Middle frontal gyrus (tissue), 1 donor: ENCODE data around the gene TTLL5.
"Not testable (repeated sequence)": the region's sequence is repeated elsewhere in the genome, so short reads cannot be mapped to it uniquely, and the experiment has no call there.

Experiments used
- DNase-seq: peaks from one replicate; pipeline ENCODE4 v3.0.0-alpha.2; 2015; ENCODE audit warnings: low spot score; ENCODE audit errors: extremely low spot score

The TTLL5 gene

DNA sequence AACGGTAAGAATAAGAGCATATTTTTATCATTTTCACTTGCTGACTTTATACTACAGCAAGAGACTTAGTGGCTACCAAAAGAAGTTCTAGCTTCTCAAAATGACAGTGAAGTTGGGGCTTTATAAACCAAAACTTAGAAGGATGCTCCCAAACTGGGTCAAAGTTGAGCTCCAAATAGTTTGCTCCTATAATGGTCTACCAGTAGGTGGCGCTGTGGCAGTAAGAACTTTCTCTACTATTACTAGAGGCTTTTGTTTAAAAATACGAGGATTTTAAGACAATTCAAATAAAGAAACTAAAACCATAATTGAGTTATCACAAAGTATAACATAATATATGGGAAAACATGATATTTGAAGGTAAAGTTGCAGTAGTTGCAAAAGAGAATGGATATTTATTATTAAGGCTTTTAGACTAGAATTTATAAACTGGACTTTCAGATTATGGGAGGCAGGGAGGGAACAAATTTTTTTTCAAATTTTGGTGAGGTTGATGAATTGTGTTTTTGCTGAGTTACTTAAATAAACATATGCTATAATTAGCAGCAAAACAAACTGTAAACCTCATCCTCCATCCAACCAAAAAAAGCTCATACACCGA lies 245.7 kb downstream of the TTLL5 start:
- DNase-seq: peak; percentile 45

- no peak for DNase-seq
Measured at GRCh38 chr14:75907756-75908359, 246.8 kb downstream of the TTLL5 start.

GRCh38 chr14:75909630-75910029 lies 248.6 kb downstream of the TTLL5 start:
- DNase-seq: no peak

DNA sequence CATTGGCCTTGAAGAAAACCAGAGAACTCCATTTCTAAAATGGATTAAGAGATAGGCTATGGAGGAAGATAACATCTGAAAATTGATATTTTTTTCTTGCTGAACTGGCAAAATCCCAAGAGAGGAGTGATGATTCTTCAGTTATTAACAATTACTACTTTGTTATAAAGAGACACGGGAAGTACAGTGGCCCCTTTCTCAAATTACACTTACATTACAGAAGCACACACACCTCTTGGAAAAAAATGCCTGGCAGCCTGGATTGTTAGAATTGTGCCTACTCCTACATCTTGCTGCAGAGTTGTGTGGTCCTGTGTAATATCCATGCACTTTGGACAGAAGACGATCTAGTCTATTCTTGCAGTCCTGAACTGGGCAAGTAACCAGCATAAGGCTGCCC lies 249.0 kb downstream of the TTLL5 start:
- DNase-seq: no peak

- DNase-seq: no peak
Measured at GRCh38 chr14:75911883-75912282, 250.8 kb downstream of the TTLL5 start.

GRCh38 chr14:75913183-75913582 lies 252.1 kb downstream of the TTLL5 start:
- no peak for DNase-seq

- no peak for DNase-seq
Measured at GRCh38 chr14:75915045-75915444, 254.0 kb downstream of the TTLL5 start.

DNA sequence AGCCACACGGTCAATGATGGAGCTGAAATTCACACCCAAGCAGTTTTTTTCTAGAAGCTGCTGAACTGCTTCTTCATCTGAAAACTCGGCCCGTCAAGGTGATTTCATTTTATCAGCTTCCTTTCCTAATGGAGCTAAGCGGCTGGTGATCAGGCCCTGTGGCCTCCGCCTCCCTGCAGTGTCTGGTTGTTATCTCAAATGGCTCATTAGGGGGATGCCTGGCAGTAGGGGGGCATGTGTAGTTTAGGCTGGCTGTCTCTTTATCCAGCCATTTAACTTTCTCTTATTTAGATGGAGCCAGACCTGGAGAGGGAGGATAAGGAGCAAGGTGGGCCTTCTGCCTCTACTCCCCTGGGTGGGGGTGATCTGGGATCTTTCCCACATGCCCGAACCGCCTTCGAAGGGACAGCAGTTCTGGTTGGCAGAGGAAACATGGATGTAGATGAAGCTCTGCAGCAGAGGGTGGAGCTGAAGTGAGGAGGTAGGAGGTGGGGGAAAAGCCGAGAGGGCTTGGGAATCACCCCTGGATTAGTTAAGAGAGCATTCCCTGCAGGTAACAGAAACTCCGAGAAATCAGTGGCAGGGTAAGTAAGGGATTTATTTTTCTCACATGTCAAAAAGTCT lies 256.4 kb downstream of the TTLL5 start:
- DNase-seq: no peak

DNA sequence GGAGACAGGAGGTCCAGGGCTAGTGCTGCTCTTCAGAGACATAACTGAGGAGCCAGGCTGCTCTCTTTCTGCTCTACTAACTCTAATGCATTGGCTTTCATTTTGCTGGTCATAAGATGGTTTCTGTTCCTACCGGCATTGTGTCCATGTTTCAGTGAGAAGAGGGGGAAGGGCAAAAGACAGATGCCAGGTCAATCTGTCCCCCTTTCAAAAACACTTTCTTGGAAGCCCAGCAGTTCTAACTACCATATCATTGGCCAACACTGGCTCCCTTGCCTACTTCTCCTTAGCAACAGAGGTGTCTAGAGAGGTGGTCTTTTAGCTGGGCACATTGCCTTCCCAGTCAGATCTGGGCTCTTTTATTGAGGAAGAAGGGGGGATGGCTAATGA lies 256.9 kb downstream of the TTLL5 start:
- no peak for DNase-seq

- DNase-seq: not testable (repeated sequence)
Measured at GRCh38 chr14:75920421-75920820, 259.4 kb downstream of the TTLL5 start.

GRCh38 chr14:75925141-75925840 lies 264.2 kb downstream of the TTLL5 start:
- DNase-seq: not testable (repeated sequence)

DNA sequence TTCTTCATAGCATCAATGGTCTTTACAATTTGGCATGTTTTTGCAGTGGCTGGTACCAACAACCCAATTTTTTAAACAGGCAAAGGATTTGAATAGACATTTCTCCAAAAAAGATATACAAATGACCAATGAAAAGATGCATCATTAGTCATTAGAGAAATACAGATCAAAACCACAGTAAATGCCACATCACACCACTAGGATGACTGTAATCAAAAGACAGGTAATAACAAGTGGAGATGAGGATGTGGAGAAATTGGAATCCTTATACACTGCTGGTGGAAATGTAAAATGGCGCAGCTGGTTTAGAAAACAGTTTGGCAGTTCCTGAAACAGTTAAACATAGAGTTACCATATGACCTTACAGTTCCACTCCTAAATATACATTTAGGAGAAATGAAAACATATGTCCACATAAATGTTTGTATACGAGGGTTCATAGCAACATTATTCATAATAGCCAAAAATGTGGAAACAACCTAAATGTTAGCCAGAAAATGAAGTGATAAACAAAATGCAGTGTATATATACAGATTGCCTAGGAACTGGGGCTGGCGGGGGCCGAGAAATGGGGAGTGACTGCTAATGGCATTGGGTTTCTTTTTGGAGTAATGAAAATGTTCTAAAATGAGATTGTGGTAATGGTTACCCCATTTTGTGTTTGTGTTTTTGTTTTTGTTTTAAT lies 265.5 kb downstream of the TTLL5 start:
- DNase-seq: no peak

DNA sequence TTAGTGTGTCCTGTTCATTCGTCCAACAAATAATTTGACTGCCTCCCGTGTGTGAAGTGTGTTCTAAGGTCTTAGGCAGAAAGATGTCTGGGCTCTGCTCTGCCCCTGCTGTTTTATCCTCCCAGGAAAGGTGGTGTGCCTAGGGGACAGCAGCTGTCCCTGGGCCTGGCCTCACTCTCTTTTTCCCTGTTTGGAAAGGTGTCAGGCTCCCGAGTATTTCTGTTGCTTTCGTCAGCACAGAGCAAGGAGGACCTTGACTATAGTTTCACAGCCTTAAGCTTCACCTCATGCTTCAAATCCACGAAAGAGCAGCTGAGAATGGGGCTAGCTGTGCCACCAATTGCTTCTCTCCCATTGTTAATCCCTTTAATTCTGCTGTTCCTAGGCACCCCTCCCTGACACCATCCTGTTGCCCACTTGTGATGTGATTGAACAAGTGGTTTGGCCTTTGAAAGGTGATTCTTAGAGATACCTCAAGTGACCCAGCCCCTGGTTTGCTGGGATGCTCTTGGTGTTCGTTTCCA lies 266.6 kb downstream of the TTLL5 start:
- DNase-seq: no peak

DNA sequence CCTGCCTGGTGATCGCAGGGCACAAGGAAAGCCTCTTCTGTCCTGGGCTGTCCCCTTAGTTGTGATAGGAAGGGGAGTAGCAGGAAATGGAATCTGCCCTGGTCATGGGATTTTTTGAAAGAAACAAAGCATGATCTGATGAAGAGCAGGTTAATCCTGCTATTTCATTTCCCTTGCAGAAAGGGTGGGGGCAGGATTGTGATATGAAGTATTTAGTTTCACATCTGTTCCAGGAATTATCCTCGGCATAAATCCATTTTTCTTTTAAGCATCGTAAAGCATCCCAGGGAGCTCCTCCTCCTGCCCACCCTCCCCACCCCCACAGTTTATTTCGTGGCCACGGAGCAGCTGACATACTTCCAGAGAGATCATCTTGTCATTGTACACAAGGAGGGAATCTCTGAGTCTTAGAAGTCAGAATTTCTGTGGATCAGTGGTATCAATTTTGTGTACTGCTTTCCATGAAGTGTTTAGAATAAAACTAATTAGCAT lies 267.7 kb downstream of the TTLL5 start:
- DNase-seq: no peak

- DNase-seq: no peak
Measured at GRCh38 chr14:75933712-75934296, 272.8 kb downstream of the TTLL5 start.

- no peak for DNase-seq
Measured at GRCh38 chr14:75934998-75935628, 274.1 kb downstream of the TTLL5 start.

- DNase-seq: no peak
Measured at GRCh38 chr14:75939200-75939599, 278.2 kb downstream of the TTLL5 start.

GRCh38 chr14:75941030-75941429 lies 280.0 kb downstream of the TTLL5 start:
- DNase-seq: no peak

DNA sequence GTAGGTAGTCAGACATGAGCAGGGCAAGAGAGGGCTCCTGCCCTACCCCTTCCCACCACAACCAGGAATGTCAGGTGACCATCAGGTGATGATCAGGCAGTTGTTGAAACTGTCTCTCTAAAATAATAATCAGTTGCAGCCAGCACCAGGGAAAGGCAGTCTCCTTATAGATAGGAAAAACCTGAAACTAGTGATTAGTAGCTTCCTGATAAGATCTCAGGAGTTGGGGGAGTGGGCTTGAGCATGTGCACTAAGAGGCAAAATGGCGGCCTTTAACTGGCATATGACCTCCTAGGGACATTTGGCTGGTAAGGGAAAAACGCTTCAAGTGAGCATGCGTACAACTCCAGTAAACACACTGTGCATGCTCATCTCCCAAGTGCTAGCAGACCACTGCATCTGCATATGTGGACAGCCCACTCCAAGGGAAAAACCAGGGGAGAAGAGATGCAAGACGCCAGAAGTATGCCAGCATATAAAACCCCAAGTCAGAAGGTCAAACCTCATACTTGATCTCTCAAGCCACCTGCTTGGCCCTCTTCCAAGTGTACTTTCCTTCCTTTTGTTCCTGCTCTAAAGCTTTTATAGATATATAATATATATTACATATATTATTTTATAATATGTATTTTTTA lies 283.7 kb downstream of the TTLL5 start:
- DNase-seq: no peak

DNA sequence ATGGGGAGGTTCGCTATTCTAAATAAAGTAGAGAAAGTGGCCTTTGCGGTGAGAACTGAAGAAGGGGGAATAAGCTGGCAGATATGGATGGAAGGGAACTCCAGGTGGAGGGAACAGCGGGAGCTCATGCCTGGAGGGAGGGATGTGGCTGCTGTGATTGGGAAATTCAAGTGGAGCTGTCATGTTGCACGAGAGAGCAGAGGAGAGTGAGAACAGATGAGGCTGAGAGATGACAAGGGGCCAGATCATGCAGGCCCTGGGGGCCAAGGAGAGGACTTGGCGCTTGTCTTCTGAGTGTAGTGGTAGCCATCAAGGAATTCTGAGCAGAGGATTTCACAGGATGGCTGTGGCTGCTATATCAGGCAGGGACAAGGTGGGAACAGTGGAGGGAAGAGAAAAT lies 285.7 kb downstream of the TTLL5 start:
- no peak for DNase-seq
